ENCODE data around the gene REM2.

GRCh38 chr14:22919601-22919921 lies 36.5 kb downstream of the REM2 start:
- TF ChIP-seq CTCF (IDR thresholded peaks at IDR 0.05) (no peak), POLR2A (IDR thresholded peaks at IDR 0.05) (no peak)
